HG03095 (cell line): ENCODE measurements around the gene DNM2.
"Not testable (repeated sequence)": the region's sequence is repeated elsewhere in the genome, so short reads cannot be mapped to it uniquely, and the experiment has no call there.

Experiments used
- ATAC-seq: cut with Tn5 transposase; IDR thresholded peaks from one replicate; pipeline ENCODE4 v1.9.1; 2021; ENCODE audit warnings: moderate library complexity; ENCODE audit not compliant: unreplicated experiment

DNM2 gene

GRCh38 chr19:10831987-10832938 is 114.4 kb downstream of the DNM2 start:
- ATAC-seq, result no peak

- no peak for ATAC-seq
Measured at GRCh38 chr19:10832939-10833296, 115.0 kb downstream of the DNM2 start.

- no peak for ATAC-seq
Measured at GRCh38 chr19:10835089-10835753, 117.3 kb downstream of the DNM2 start.

GRCh38 chr19:10835754-10836478 is 118.0 kb downstream of the DNM2 start, which contains the start of gene TMED1:
Gene TMED1, minus strand, starts transcription at chr19:10836212. Its CDS starts 21 bp downstream, at chr19:10836191.
- ATAC-seq, result peak; percentile 69

GRCh38 chr19:10836479-10837330 is 118.8 kb downstream of the DNM2 start:
- no peak for ATAC-seq

- not testable (repeated sequence) for ATAC-seq
Measured at GRCh38 chr19:10837649-10838048, 119.8 kb downstream of the DNM2 start.

GRCh38 chr19:10838377-10838776 is 120.5 kb downstream of the DNM2 start:
- ATAC-seq, result no peak

- no peak for ATAC-seq
Measured at GRCh38 chr19:10839114-10840050, 121.5 kb downstream of the DNM2 start.

GRCh38 chr19:10842788-10843187 is 124.9 kb downstream of the DNM2 start:
- no peak for ATAC-seq

GRCh38 chr19:10846500-10847202 is 128.8 kb downstream of the DNM2 start:
- ATAC-seq, result no peak

- ATAC-seq, result no peak
Measured at GRCh38 chr19:10848230-10848856, 130.5 kb downstream of the DNM2 start, which contains the start of gene C19orf38. Gene C19orf38, plus strand, starts transcription at chr19:10848415. Its CDS starts 94 bp downstream, at chr19:10848509.

GRCh38 chr19:10850631-10851030 is 132.8 kb downstream of the DNM2 start:
- ATAC-seq, result no peak

- no peak for ATAC-seq
Measured at GRCh38 chr19:10852098-10852800, 134.4 kb downstream of the DNM2 start.

- ATAC-seq, result no peak
Measured at GRCh38 chr19:10852941-10853340, 135.1 kb downstream of the DNM2 start.

- no peak for ATAC-seq
Measured at GRCh38 chr19:10854350-10855089, 136.6 kb downstream of the DNM2 start.

GRCh38 chr19:10855879-10856522 is 138.1 kb downstream of the DNM2 start:
- ATAC-seq, result no peak
